Liver (tissue), 9 donors: Measurements from ENCODE around the gene TSHZ2. TPM values are rescaled to one million over a fixed set of nuclear protein-coding genes. Genes with fewer than 3 reads are reported as not detected.

ENCODE experiments used
- DNase-seq: peaks from one replicate; pipeline ENCODE4 v3.0.0-alpha.2; 2017; ENCODE audit warnings: low spot score
- H3K27ac ChIP-seq, 2 donors: one replicate each; pipeline ENCODE4 v1.7.0; 2013; ENCODE audit warnings: inconsistent platforms in 2 of 2, low read length in 2 of 2, control low read depth in 1 of 2, low read depth in 1 of 2, mild to moderate bottlenecking in 1 of 2
- H3K27me3 ChIP-seq, 4 donors: one replicate each; pipeline versions ENCODE4 v1.6.1 to v1.7.0; 2013; ENCODE audit warnings: low read length in 3 of 4, inconsistent platforms in 1 of 4, mild to moderate bottlenecking in 1 of 4, moderate library complexity in 1 of 4; ENCODE audit not compliant: control insufficient read depth in 4 of 4, insufficient read depth in 4 of 4
- H3K36me3 ChIP-seq, 4 donors: one replicate each; pipeline versions ENCODE4 v1.6.1 to v1.7.0; 2013; ENCODE audit warnings: low read length in 3 of 4, mild to moderate bottlenecking in 3 of 4, low read depth in 1 of 4, moderate library complexity in 1 of 4; ENCODE audit not compliant: control insufficient read depth in 4 of 4, insufficient read depth in 3 of 4
- H3K4me1 ChIP-seq, 4 donors: one replicate each; pipeline versions ENCODE4 v1.6.1 to v1.7.0; 2013; ENCODE audit warnings: low read length in 3 of 4, mild to moderate bottlenecking in 3 of 4, moderate library complexity in 1 of 4; ENCODE audit not compliant: control insufficient read depth in 4 of 4, insufficient read depth in 4 of 4
- H3K4me3 ChIP-seq, 3 donors: one replicate each; pipeline versions ENCODE4 v1.6.1 to v1.7.0; 2013; ENCODE audit warnings: low read length in 3 of 3, control low read depth in 1 of 3, low read depth in 1 of 3, mild to moderate bottlenecking in 1 of 3
- H3K9ac ChIP-seq, 2 donors: one replicate each; pipeline ENCODE4 v1.7.0; 2013; ENCODE audit warnings: low read length in 2 of 2, mild to moderate bottlenecking in 2 of 2, moderate library complexity in 2 of 2, control low read depth in 1 of 2, low read depth in 1 of 2
- H3K9me3 ChIP-seq, 4 donors: one replicate each; pipeline versions ENCODE4 v1.6.1 to v1.7.0; 2013; ENCODE audit warnings: low read length in 3 of 4; ENCODE audit not compliant: control insufficient read depth in 4 of 4
- ATF3 ChIP-seq: IDR thresholded peaks from 2 replicates; pipeline ENCODE4 v1.6.1; 2016; ENCODE audit warnings: antibody characterized with exemption
- CTCF ChIP-seq: fragments of 150-350 bp; IDR thresholded peaks from 2 replicates; pipeline ENCODE4 v1.5.1; 2017; ENCODE audit warnings: improper control_type of control experiment, low read depth, low read length; ENCODE audit not compliant: missing input control
- EGR1 ChIP-seq, 2 donors: IDR thresholded peaks; 2 replicates each; pipeline ENCODE4 v1.6.1; 2016 to 2018; ENCODE audit warnings: antibody characterized with exemption in 2 of 2, low read depth in 2 of 2
- FOXA1 ChIP-seq: IDR thresholded peaks from 2 replicates; pipeline ENCODE4 v1.6.1; 2016; ENCODE audit warnings: antibody characterized with exemption
- FOXA2 ChIP-seq: IDR thresholded peaks from 2 replicates; pipeline ENCODE4 v1.6.1; 2016; ENCODE audit warnings: antibody characterized with exemption
- GABPA ChIP-seq, 2 donors: IDR thresholded peaks in 1 of 2; conservative IDR thresholded peaks in 1 of 2; 2 replicates each; pipeline ENCODE4 v1.6.1; 2016; ENCODE audit warnings: antibody characterized with exemption in 2 of 2, mild to moderate bottlenecking in 1 of 2, moderate library complexity in 1 of 2
- HNF4A ChIP-seq, 2 donors: conservative IDR thresholded peaks; 2 replicates each; pipeline ENCODE4 v1.6.1; 2016; ENCODE audit warnings: antibody characterized with exemption in 2 of 2, mild to moderate bottlenecking in 2 of 2
- HNF4G ChIP-seq: IDR thresholded peaks from 2 replicates; pipeline ENCODE4 v1.6.1; 2016; ENCODE audit warnings: antibody characterized with exemption
- JUND ChIP-seq, 2 donors: IDR thresholded peaks; 2 replicates each; pipeline ENCODE4 v1.6.1; 2016; ENCODE audit warnings: antibody characterized with exemption in 2 of 2
- NR2F2 ChIP-seq: IDR thresholded peaks from 2 replicates; pipeline ENCODE4 v1.6.1; 2016; ENCODE audit warnings: antibody characterized with exemption
- RAD21 ChIP-seq, 2 donors: IDR thresholded peaks; 2 replicates each; pipeline ENCODE4 v1.6.1; 2016; ENCODE audit warnings: antibody characterized with exemption in 2 of 2, mild to moderate bottlenecking in 2 of 2
- REST ChIP-seq: IDR thresholded peaks from 2 replicates; pipeline ENCODE4 v1.6.1; 2016; ENCODE audit warnings: antibody characterized with exemption, mild to moderate bottlenecking
- RXRA ChIP-seq, 2 donors: IDR thresholded peaks; 2 replicates each; pipeline ENCODE4 v1.6.1; 2017 to 2018; ENCODE audit warnings: antibody characterized with exemption in 2 of 2, mild to moderate bottlenecking in 1 of 2
- SP1 ChIP-seq: IDR thresholded peaks from 2 replicates; pipeline ENCODE4 v1.6.1; 2018; ENCODE audit warnings: antibody characterized with exemption, mild to moderate bottlenecking
- TAF1 ChIP-seq: conservative IDR thresholded peaks from 2 replicates; pipeline ENCODE4 v1.6.1; 2016; ENCODE audit warnings: antibody characterized with exemption, mild to moderate bottlenecking
- YY1 ChIP-seq: IDR thresholded peaks from 2 replicates; pipeline ENCODE4 v1.6.1; 2016; ENCODE audit warnings: antibody characterized with exemption, mild to moderate bottlenecking
- WGBS: extraction: QIAGEN DNeasy Blood & Tissue Kit; methylation state at CpG from one replicate; pipeline ENCODE4 v1.1.7; 2013; 5-methylcytosine and 5-hydroxymethylcytosine counted together
- polyA plus RNA-seq, 2 donors: library from polyadenylated mRNA; stranded (reverse) in 1 of 2; unstranded in 1 of 2; fragments of 200-250 nt in 1 of 2; fragments of >200 nt in 1 of 2; fragmentation: Nextera tagmentation in 1 of 2; extraction: Ambion mirVana in 1 of 2; gene quantifications; one replicate each; pipeline versions ENCODE4 v1.2.1 to v1.2.3, GENCODE V29; 2013 to 2015
- total RNA-seq, 2 donors: library from RNA; depleted of rRNA; stranded (reverse); fragments of >200 nt; gene quantifications; one replicate each; pipeline ENCODE4 v1.2.3, GENCODE V29; 2014
- TF ChIP-seq, protein P1 (sequence below): IDR thresholded peaks from 2 replicates; pipeline ENCODE4 v1.6.1; 2016; ENCODE audit warnings: antibody characterized with exemption
- TF ChIP-seq, protein P2 (sequence below): IDR thresholded peaks from 2 replicates; pipeline ENCODE4 v1.6.1; 2016; ENCODE audit warnings: antibody characterized with exemption
- donor health status: healthy.
- donor health status: healthy.
- donor health status: healthy.
- donor health status: healthy.
- donor health status: healthy.

The TSHZ2 gene
- total and polyA plus RNA-seq, 4 donors = 2.9 to 11.3 (median 7.8) TPM

DNA sequence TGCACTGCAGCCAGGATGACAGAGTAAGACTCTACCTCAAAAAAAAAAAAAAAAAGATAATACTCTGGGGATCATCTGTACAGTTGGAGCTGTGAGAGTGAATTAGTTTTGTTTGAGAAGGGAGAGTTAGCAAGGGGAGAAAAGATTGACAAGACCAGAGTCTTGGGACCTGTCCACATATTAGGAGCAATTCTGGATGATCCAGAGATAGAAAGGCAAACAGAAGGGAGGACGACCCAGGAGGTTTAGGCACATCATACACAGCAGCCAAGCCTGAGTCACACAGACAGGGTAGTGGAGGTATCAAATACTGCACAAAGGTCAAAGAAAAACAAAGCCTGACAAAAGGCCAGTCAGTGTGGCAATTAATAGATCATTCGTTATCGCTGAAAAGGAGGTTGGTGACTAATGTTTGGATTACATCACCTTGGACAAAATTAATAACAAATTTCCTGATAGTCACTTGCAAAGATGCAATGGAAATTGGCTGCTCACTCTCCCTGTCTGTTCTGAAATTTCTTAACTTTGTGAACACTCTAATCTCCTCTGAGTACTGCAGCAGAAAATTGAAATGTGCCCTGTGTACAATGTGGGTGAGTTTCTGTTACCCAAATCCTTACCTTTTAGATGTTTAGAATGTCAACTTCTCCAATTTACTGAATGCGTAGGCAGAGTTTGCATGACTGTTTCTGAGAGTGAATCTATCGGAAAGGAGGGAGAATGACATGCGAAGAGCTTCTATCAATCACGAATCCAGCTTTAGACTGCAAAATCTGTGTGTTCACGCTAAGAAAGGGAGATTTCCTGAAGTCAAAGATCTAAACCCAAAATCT, 105.4 kb downstream of the TSHZ2 start:
- peak overlapping the region; percentile 88 to 96 for H3K27ac ChIP-seq
- no peaks in the 10 kb centered on the region for H3K9me3 ChIP-seq
- H3K9ac ChIP-seq = peak overlapping the region; percentile 52 to 69
- no peaks in the 10 kb centered on the region for H3K36me3 ChIP-seq
- H3K27me3 ChIP-seq = no peaks in the 10 kb centered on the region
- TF ChIP-seq JUND (IDR thresholded peaks at IDR 0.05) (peak; percentile 97 to 99), EGR1 (IDR thresholded peaks at IDR 0.05; ENCODE audit: low read depth in 2 of 2) (peak in 1 of 2 donors; percentile 84), RXRA (IDR thresholded peaks at IDR 0.05) (peak; percentile 93 to 97), YY1 (peak; percentile 83), NR2F2 (peak; percentile 68), SP1 (peak; percentile 94), GABPA (IDR thresholded peaks at IDR 0.05 in 1 of 2, conservative IDR thresholded peaks at IDR 0.05 in 1 of 2) (no peak), REST (peak; percentile 42), FOXA2 (no peak), HNF4A (conservative IDR thresholded peaks at IDR 0.05) (peak; percentile 73 to 81), FOXA1 (peak; percentile 9), ATF3 (peak; percentile 97), CTCF (no peak), TAF1 (peak; percentile 64), HNF4G (peak; percentile 44), RAD21 (IDR thresholded peaks at IDR 0.05) (peak; percentile 57 to 62)
- TF ChIP-seq, protein P1, sequence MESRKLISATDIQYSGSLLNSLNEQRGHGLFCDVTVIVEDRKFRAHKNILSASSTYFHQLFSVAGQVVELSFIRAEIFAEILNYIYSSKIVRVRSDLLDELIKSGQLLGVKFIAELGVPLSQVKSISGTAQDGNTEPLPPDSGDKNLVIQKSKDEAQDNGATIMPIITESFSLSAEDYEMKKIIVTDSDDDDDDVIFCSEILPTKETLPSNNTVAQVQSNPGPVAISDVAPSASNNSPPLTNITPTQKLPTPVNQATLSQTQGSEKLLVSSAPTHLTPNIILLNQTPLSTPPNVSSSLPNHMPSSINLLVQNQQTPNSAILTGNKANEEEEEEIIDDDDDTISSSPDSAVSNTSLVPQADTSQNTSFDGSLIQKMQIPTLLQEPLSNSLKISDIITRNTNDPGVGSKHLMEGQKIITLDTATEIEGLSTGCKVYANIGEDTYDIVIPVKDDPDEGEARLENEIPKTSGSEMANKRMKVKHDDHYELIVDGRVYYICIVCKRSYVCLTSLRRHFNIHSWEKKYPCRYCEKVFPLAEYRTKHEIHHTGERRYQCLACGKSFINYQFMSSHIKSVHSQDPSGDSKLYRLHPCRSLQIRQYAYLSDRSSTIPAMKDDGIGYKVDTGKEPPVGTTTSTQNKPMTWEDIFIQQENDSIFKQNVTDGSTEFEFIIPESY = peak; percentile 78
- TF ChIP-seq, protein P2, sequence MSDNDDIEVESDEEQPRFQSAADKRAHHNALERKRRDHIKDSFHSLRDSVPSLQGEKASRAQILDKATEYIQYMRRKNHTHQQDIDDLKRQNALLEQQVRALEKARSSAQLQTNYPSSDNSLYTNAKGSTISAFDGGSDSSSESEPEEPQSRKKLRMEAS = peak; percentile 44
- H3K4me1 ChIP-seq = peaks cover 11 to 24% (median 20%) of the 10 kb centered on the region in 4 donors
- DNase-seq = no peak
- WGBS = 41% methylated on average over 8 of the region's 8 CpGs
- H3K4me3 ChIP-seq = peak overlapping the region in 1 of 3 donors; percentile 24
